KG1 (cell line): ENCODE measurements around the gene MAPK12.

Experiments
- DNase-seq: peaks from one replicate; lab custom pipeline; 2025; lab: John Stamatoyannopoulos, UW

Gene MAPK12

DNA sequence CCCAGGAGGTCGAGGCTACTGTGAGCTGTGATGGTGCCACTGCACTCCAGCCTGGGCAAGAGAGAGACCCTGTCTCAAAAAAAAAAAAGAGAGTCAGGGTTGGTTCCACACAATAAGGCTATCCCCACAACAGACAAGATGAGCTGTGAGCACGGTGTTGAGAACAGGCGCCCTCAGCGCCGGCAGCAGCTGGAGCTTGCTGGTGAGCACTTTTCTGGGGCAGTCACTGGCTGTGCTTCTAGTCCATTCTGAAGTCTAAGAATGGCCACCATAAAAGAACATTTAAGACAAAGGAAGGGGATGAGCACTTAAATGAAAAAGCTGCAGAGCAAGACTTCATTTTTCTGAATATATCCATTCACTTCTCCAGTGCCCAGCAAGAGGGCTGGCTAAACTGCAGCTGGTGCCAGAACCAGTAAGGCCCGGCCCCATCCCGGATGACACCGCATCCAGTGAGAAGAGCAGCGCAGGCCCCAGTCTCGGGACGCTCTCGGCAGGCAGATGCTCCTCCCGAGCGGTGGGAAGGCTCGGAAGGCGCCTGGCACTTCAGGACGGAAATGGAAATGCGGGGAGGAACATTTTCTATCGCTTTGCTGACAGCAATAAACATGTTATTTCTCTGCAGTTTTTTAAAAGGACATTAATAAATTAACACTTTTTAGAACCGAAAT, 28.9 kb downstream of the MAPK12 start:
- no peak for DNase-seq

- DNase-seq: no peak
Observed at GRCh38 chr22:50229370-50229769, 32.1 kb downstream of the MAPK12 start.

- DNase-seq: no peak
Observed at GRCh38 chr22:50228366-50228765, 33.1 kb downstream of the MAPK12 start.

DNA sequence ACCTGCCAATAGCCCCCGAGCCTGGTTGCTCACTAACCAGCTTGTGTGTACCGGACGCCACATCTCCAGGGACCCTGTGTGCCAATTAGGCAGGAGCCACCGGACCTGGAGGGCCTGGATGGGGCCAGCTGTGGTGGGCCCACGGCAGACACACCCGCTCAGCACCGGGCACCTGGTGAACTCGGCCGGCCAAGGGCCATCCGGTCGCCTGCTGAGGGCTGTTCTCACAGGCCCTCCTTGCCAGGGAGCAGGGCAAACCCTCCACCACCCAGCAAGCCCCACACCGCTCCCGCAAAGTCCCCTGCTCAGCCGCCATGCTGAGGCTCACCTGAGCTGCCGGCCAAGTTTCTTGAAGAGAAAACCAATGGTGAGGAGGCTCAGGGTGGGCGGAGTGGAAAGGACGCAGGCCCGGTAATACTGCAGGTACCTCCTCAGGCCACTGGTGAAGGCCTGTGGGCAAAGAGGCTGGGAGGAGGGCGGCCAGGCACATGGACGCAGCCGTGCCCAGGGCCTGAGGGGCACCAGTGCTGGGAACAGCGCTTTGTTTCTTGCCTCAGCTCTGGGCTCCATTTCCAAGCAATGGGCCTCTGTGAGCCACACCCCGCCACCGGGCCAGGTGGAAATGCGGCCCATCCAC, 33.8 kb downstream of the MAPK12 start:
- DNase-seq: no peak

DNA sequence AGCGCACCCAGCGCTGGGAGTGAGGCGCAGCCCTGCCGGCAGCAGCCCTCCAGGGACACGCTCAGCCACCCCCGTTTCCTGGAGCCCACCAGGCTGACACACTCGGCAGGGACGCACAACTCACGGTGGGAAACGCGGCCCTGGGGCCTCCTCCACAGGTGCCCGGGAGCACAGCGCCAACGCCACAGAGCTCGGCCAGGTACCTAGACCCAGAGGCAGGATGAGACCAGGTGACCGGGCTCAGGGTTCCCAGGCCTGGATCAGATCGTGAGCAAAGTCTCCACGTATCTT, 34.7 kb downstream of the MAPK12 start:
- DNase-seq: no peak

- no peak for DNase-seq
Observed at GRCh38 chr22:50226063-50226874, 35.2 kb downstream of the MAPK12 start.

DNA sequence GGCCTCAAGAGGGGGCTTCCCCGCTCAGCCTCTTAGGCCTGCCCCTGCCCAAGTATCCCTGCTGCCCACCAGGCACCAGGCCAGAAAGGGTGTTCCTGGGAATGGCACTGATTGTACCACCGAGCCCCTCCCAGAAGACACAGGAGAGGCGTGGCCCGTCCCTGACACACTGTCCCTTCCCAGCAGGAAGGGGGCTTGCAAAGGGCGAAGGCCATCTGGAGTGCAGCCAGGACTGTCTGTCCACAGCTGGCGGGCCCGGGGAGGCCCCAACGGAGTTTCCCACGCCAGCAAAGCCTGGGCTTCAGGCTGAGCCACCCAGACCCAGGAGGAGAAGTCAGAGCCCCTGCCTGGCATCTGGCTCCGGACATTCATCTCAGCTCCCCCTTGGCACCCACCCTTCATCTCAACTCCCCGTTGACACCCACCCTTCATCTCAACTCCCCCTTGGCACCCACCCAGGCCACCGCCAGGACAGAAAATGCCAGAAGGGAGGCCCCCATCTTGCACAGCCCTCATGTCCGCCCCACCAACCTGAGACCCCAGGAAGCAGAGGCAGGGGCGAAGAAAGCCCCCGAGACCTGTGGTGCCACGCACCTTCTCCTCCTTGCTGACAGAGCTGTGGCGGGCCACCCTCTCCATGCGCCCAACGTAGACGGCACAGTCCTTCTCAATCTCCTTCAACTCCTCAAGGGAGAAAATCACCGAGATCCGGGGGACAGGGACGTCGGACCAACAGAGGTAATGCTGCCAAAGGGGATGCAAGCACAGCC, 36.1 kb downstream of the MAPK12 start:
- no peak for DNase-seq

- DNase-seq: no peak
Observed at GRCh38 chr22:50224071-50224470, 37.4 kb downstream of the MAPK12 start.

GRCh38 chr22:50222508-50222907, 39.0 kb downstream of the MAPK12 start:
- no peak for DNase-seq

- DNase-seq: no peak
Observed at GRCh38 chr22:50221410-50222300, 39.8 kb downstream of the MAPK12 start.

GRCh38 chr22:50220603-50221409, 40.7 kb downstream of the MAPK12 start:
- DNase-seq: no peak

DNA sequence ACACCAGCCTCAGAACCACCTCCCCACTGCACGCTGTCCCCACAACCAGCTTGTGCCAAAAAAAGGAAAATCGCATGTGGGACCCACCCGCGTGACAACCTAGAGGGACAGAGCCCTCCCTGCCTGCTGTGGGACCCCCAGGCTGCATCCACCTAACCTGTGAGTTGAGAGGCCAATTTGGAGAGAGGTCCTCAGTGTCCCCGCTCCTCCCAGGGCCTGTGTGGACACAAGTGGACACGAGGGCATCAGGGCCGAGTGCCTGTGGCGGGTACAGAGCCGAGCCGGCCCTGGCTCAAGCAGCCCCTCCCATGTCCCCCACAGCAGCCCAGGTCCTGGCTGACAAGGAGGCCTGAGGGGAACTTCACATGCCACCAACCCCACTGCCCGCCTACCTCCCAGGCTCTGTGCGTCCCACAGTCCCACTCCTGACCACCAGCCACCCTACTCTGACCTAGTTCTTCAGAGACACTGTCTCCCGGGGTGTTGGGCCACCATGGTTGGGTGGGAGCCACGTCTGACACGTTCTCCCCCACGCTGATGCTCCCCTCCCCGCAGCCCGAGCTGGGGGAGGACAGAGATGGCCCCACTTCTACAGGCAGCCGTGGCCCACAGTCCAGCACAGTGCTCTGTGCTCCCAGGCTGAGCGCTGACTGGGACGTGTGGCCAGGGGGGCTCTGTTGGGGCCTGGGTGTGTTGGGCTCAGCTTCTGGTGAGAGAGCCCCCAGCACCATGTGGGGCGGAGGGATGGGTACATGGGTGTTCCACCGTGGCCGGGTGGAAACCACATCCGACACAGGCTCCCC, 41.5 kb downstream of the MAPK12 start:
- no peak for DNase-seq

DNA sequence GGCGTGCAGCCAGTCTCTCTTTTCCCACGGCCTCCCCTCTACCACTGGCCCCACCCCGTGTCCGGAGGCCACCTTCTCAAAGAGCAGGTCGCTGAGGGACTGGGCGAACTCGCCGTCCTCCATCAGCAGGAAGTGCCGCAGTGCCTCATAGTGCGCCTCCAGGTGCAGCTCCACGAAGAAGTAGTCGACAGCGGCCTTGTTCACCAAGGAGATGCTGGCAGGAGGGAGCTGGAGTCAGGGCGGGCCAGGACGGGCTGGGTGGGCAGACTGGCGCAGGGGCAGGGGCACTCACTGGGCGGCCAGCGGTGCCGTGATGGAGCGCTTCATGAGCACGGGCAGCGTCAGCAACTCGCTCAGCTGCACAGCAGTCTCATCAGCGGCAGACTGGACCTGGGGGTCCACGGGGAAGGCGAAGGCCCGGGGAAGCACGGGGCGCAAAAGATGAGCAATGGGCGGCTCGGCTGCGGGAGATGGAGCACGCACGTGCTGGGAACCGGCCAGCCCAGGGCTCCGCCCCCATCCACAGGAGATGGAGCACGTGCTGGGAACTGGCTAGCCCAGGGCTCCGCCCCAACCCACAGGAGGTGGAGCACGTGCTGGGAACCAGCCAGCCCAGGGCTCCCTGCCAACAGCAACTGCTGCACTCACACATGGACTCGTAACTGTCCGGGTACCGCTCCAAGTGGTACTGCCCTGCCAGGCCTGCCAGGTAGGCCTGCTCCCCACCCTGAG, 42.3 kb downstream of the MAPK12 start:
- no peak for DNase-seq

- DNase-seq: no peak
Observed at GRCh38 chr22:50218153-50218995, 43.1 kb downstream of the MAPK12 start.

GRCh38 chr22:50217543-50218152, 43.8 kb downstream of the MAPK12 start:
- no peak for DNase-seq

DNA sequence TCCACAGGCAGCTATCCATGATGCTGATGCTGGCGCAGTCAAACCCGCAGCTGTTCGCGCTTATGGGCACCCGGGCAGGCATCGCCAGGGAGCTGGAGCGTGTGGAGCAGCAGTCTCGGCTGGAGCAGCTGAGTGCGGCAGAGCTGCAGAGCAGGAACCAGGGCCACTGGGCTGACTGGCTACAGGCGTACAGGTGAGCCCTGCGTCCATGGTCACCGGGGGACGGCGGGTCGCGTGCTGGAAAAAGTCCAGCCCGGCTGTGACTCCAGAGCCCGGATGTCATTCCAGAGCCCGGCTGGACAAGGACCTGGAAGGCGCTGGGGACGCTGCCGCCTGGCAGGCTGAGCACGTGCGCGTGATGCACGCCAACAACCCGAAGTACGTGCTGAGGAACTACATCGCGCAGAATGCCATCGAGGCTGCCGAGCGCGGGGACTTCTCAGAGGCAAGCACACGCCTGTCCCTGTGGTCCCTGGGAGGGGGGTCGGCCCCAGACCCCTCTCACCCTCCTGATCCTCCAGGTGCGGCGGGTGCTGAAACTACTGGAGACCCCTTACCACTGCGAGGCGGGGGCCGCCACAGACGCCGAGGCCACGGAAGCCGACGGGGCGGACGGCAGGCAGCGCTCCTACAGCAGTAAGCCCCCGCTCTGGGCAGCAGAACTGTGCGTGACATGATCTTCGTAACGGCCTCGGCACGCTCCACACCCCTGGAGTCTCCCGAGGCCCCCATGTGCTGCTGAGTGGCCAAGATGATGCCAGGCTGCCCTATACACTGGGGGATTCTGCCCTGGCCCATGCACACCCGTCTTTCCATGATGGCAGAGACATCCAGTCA, 44.6 kb downstream of the MAPK12 start:
- DNase-seq: no peak
